Endothelial cell of umbilical vein (primary cell): ENCODE measurements around the gene PLEKHD1. TPM values are rescaled to one million over a fixed set of nuclear protein-coding genes. Genes with fewer than 3 reads are reported as not detected.

ENCODE experiments used
- BruUV-seq: library from RNA; stranded (reverse); fragments of 400-500 nt; replicated peaks from 2 replicates; lab custom pipeline; 2021; lab: Mats Ljungman, UMichigan
- CTCF ChIA-PET: fragments of 300-600, 350-600 bp; sonication (Branson Sonifier 250); formaldehyde crosslinking; loops from one replicate; lab custom pipeline; 2021; ENCODE audit warnings: antibody characterized with exemption, inconsistent platforms; lab: Charles Lee
- POLR2A ChIA-PET: fragments of 300-600, 350-600 bp; sonication (Branson Sonifier 250); formaldehyde crosslinking; loops from one replicate; lab custom pipeline; 2021; ENCODE audit warnings: antibody characterized with exemption, inconsistent platforms; lab: Charles Lee
- DNase-seq: peaks from one replicate; pipeline ENCODE4 v3.0.0-alpha.2; 2011; ENCODE audit warnings: low read depth, low spot score
- FAIRE-seq: peaks from 2 replicates; lab custom pipeline; 2011; peaks lifted over from hg19 to GRCh38; lab: Jason Lieb, UNC
- H2AFZ ChIP-seq: 2 replicates; pipeline ENCODE4 v1.6.0; 2012; ENCODE audit warnings: low read depth, low read length, control low read depth, inconsistent platforms
- H3K27ac ChIP-seq: 2 replicates; pipeline ENCODE4 v1.5.1; 2011; ENCODE audit warnings: low read depth, mild to moderate bottlenecking, control low read depth, low read length, moderate library complexity; ENCODE audit not compliant: insufficient read depth
- H3K27me3 ChIP-seq, 2 experiments: 2 replicates each; pipeline versions ENCODE4 v1.6.0 to v1.6.1; 2011; ENCODE audit warnings: low read length in 2 of 2, mixed read lengths in 1 of 2; ENCODE audit not compliant: control insufficient read depth in 2 of 2, insufficient read depth in 2 of 2
- H3K36me3 ChIP-seq, 2 experiments: 2 replicates in 1 of 2; 3 replicates in 1 of 2; pipeline ENCODE4 v1.5.1; 2011; ENCODE audit warnings: low read length in 2 of 2, mild to moderate bottlenecking in 1 of 2, moderate library complexity in 1 of 2; ENCODE audit not compliant: control insufficient read depth in 2 of 2, insufficient read depth in 2 of 2; ENCODE audit errors: extremely low read depth in 1 of 2
- H3K4me1 ChIP-seq: 3 replicates; pipeline ENCODE4 v1.5.1; 2011; ENCODE audit warnings: mild to moderate bottlenecking, low read length; ENCODE audit not compliant: control insufficient read depth, insufficient read depth; ENCODE audit errors: extremely low read depth
- H3K4me2 ChIP-seq: 2 replicates; pipeline ENCODE4 v1.6.1; 2011; ENCODE audit warnings: low read length, control low read depth, mixed read lengths; ENCODE audit not compliant: insufficient read depth
- H3K4me3 ChIP-seq, 3 experiments: fragments of 200-600 bp in 1 of 3; sonication (generic), shearing (Covaris generic) in 1 of 3; replicated peaks in 1 of 3; 2 replicates each; pipeline ENCODE4 v1.5.1; 2011 to 2016; ENCODE audit warnings: control low read depth in 3 of 3, low read length in 3 of 3, mild to moderate bottlenecking in 2 of 3, inconsistent platforms in 1 of 3, low read depth in 1 of 3, moderate library complexity in 1 of 3; ENCODE audit not compliant: insufficient read depth in 1 of 3
- H3K79me2 ChIP-seq: 2 replicates; pipeline ENCODE4 v1.6.0; 2012; ENCODE audit warnings: low read length, inconsistent platforms; ENCODE audit not compliant: control insufficient read depth, insufficient read depth
- H3K9ac ChIP-seq: replicated peaks from 2 replicates; pipeline ENCODE3; 2011; ENCODE audit warnings: low read length, control low read depth; ENCODE audit not compliant: insufficient read depth; ENCODE audit errors: extremely low read depth
- H3K9me1 ChIP-seq: replicated peaks from 3 replicates; pipeline ENCODE4 v1.6.0; 2011; ENCODE audit warnings: mild to moderate bottlenecking, low read length; ENCODE audit not compliant: control insufficient read depth, insufficient read depth; ENCODE audit errors: extremely low read depth
- H3K9me3 ChIP-seq: replicated peaks from 2 replicates; pipeline ENCODE4 v1.5.1; 2012; ENCODE audit warnings: low read length, inconsistent platforms; ENCODE audit not compliant: control insufficient read depth, insufficient read depth
- H4K20me1 ChIP-seq: replicated peaks from 2 replicates; pipeline ENCODE3; 2011; ENCODE audit warnings: mild to moderate bottlenecking, low read length; ENCODE audit not compliant: control insufficient read depth, insufficient read depth; ENCODE audit errors: extremely low read depth
- CTCF ChIP-seq, 2 donors: IDR thresholded peaks; 1 replicate in 1 of 2; 2 replicates in 1 of 2; pipeline ENCODE4 v1.5.1; 2011; ENCODE audit warnings: low read length in 2 of 2, mild to moderate bottlenecking in 2 of 2, moderate library complexity in 2 of 2, control low read depth in 1 of 2, inconsistent platforms in 1 of 2, low read depth in 1 of 2; ENCODE audit not compliant: insufficient read depth in 1 of 2; ENCODE audit errors: extremely low read depth in 1 of 2
- EZH2 ChIP-seq: IDR thresholded peaks from 2 replicates; pipeline ENCODE4 v1.6.1; 2012; ENCODE audit warnings: borderline replicate concordance, low read depth, mild to moderate bottlenecking, moderate library complexity, low read length, inconsistent platforms; ENCODE audit not compliant: severe bottlenecking
- FOS ChIP-seq: IDR thresholded peaks from 2 replicates; pipeline ENCODE4 v1.6.1; 2011; ENCODE audit warnings: mild to moderate bottlenecking, low read length, moderate library complexity, borderline replicate concordance; ENCODE audit not compliant: insufficient read depth
- GATA2 ChIP-seq: IDR thresholded peaks from 2 replicates; pipeline ENCODE4 v1.7.0; 2011; ENCODE audit warnings: low read depth, mild to moderate bottlenecking, moderate library complexity, mixed read lengths, low read length; ENCODE audit not compliant: insufficient read length, insufficient read depth
- JUN ChIP-seq: IDR thresholded peaks from 2 replicates; pipeline ENCODE4 v1.6.1; 2011; ENCODE audit warnings: borderline replicate concordance, low read depth; ENCODE audit not compliant: insufficient read length, insufficient read depth
- MAX ChIP-seq: IDR thresholded peaks from 2 replicates; pipeline ENCODE4 v1.6.1; 2011; ENCODE audit not compliant: insufficient read depth, insufficient read length
- MYC ChIP-seq: IDR thresholded peaks from one replicate; pipeline ENCODE4 v1.6.1; 2011; ENCODE audit warnings: mild to moderate bottlenecking, low read depth, low read length
- POLR2A ChIP-seq: IDR thresholded peaks from 2 replicates; pipeline ENCODE4 v1.6.1; 2012; ENCODE audit warnings: low read depth, mild to moderate bottlenecking, control low read depth, low read length
- POLR2AphosphoS5 ChIP-seq: IDR thresholded peaks from 2 replicates; pipeline ENCODE4 v1.6.1; 2012; ENCODE audit warnings: low read depth, mild to moderate bottlenecking, control low read depth, low read length, moderate library complexity; ENCODE audit not compliant: insufficient read depth
- dilution Hi-C: fragments of 300-500 bp; cut with MboI; formaldehyde crosslinking; loops from one replicate; pipeline ENCODE4 v1.15.0; 2019; ENCODE audit warnings: low sequenced_read_pairs; ENCODE audit not compliant: extremely low pct_ligation_motif_present
- intact Hi-C: fragments of 100-400 bp; cut with micrococcal nuclease; formaldehyde crosslinking; loops from one replicate; pipeline ENCODE4 v1.10.0; 2022
- polyA plus RNA-seq, 4 experiments: library from polyadenylated mRNA; depleted of rRNA in 3 of 4; stranded (reverse) in 3 of 4; unstranded in 1 of 4; fragments of >200 nt; gene quantifications; 2 replicates each; pipeline versions ENCODE4 v1.2.1 to v1.2.3, GENCODE V29; 2011 to 2012; ENCODE audit warnings: missing spikeins in 1 of 4
- total RNA-seq: library from RNA; stranded (reverse); gene quantifications from 2 replicates; pipeline ENCODE4 v1.2.3, GENCODE V29; 2021

Gene PLEKHD1
- total and polyA plus RNA-seq, 2 donors (not counting 3 experiments of a cell fraction or from before 2014, with no cell fraction given): 0.01 TPM; not detected in 1

GRCh38 chr14:69554500-69554899 lies 70.0 kb downstream of the PLEKHD1 start:
- H2AFZ ChIP-seq: no peak overlapping the region
- intact Hi-C loops (no loop called here), dilution Hi-C loops (no loop called here)
- H3K4me2 ChIP-seq: no peak overlapping the region
- no TSS peak for BruUV-seq
- H3K9me1 ChIP-seq: no peaks in the 10 kb centered on the region
- H3K27me3 ChIP-seq: peaks cover 6 to 9% of the 10 kb centered on the region in 2 experiments
- FAIRE-seq: no peak
- no peaks in the 10 kb centered on the region for H3K4me1 ChIP-seq
- ChIA-PET POLR2A (no interaction called here), CTCF (no interaction called here)
- TF ChIP-seq EZH2 (no peak), MAX (no peak), GATA2 (no peak)
- no peaks in the 10 kb centered on the region for H3K79me2 ChIP-seq
- no peaks in the 10 kb centered on the region for H3K36me3 ChIP-seq
- H3K9me3 ChIP-seq: no peaks in the 10 kb centered on the region
- no peak overlapping the region for H3K9ac ChIP-seq
- H3K27ac ChIP-seq: no peak overlapping the region
- H4K20me1 ChIP-seq: no peaks in the 10 kb centered on the region
- DNase-seq: no peak
- H3K4me3 ChIP-seq: no peak overlapping the region

GRCh38 chr14:69558774-69559173 lies 74.2 kb downstream of the PLEKHD1 start:
- Histone ChIP-seq H3K9me1 (no peaks in the 10 kb centered on the region), H3K9me3 (no peaks in the 10 kb centered on the region), H2AFZ (no peak overlapping the region), H3K9ac (no peak overlapping the region), H3K27me3 (peaks cover 14 to 19% of the 10 kb centered on the region in 2 experiments), H3K4me3 (no peak overlapping the region), H3K36me3 (no peaks in the 10 kb centered on the region), H3K4me1 (no peaks in the 10 kb centered on the region), H3K4me2 (no peak overlapping the region), H3K79me2 (no peaks in the 10 kb centered on the region), H4K20me1 (no peaks in the 10 kb centered on the region), H3K27ac (no peak overlapping the region)
- no TSS peak for BruUV-seq
- ChIA-PET POLR2A (no interaction called here), CTCF (interaction anchor here (1.5 to 3.5 kb wide), 2 partner anchors 10 to 13 kb away, joined by 4 to 12 read pairs; no protein-coding TSS in a partner anchor)
- TF ChIP-seq MAX (no peak), CTCF (IDR thresholded peaks at IDR 0.05; ENCODE audit: extremely low read depth in 1 of 2, insufficient read depth in 1 of 2, low read depth in 1 of 2, low read length in 2 of 2) (no peak), GATA2 (no peak), FOS (no peak), MYC (no peak), EZH2 (no peak), POLR2AphosphoS5 (no peak), JUN (no peak), POLR2A (no peak)
- no peak for FAIRE-seq
- DNase-seq: no peak
- intact Hi-C loops (no loop called here), dilution Hi-C loops (no loop called here)
